Type B pancreatic cell (in vitro differentiated cells): ENCODE results near the gene S100B. TPM values are rescaled to one million over a fixed set of nuclear protein-coding genes. Genes with fewer than 3 reads are reported as not detected.

Source experiments
- DNase-seq: peaks from one replicate; pipeline ENCODE4 v3.0.0; 2021; ENCODE audit warnings: mixed read lengths; ENCODE audit not compliant: unreplicated experiment; ENCODE audit errors: extremely low spot score
- H3K27ac Mint-ChIP-seq: 2 replicates; pipeline ENCODE4 v1.8.0; 2021; ENCODE audit warnings: mild to moderate bottlenecking, mixed read lengths
- H3K27me3 Mint-ChIP-seq: 2 replicates; pipeline ENCODE4 v1.8.0; 2021; ENCODE audit warnings: mixed read lengths
- H3K36me3 Mint-ChIP-seq: 2 replicates; pipeline ENCODE4 v1.8.0; 2021; ENCODE audit warnings: mixed read lengths
- H3K4me1 Mint-ChIP-seq: one replicate; pipeline ENCODE4 v1.8.0; 2021; ENCODE audit warnings: mixed read lengths; ENCODE audit not compliant: unreplicated experiment
- H3K4me3 Mint-ChIP-seq: 2 replicates; pipeline ENCODE4 v1.8.0; 2021; ENCODE audit warnings: mild to moderate bottlenecking, mixed read lengths
- H3K9me3 Mint-ChIP-seq: 2 replicates; pipeline ENCODE4 v1.8.0; 2021; ENCODE audit warnings: mixed read lengths
- CTCF ChIP-seq: fragments of 200-600 bp; sonication (generic); conservative IDR thresholded peaks from 2 replicates; pipeline ENCODE4 v1.5.0; 2021; ENCODE audit warnings: antibody characterized with exemption, mild to moderate bottlenecking
- total RNA-seq: library from RNA; stranded (reverse); gene quantifications from 2 replicates; pipeline ENCODE4 v1.2.1, GENCODE V29; 2021; ENCODE audit warnings: low replicate concordance

Gene S100B
- total RNA-seq, 1 donor from 2014 or later, result 5.5 TPM

GRCh38 chr21:46554431-46555224 is 50.3 kb downstream of the S100B start:
- Mint-ChIP-seq H3K9me3 (no peaks in the 10 kb centered on the region), H3K4me1 (no peaks in the 10 kb centered on the region), H3K27me3 (no peaks in the 10 kb centered on the region), H3K27ac (no peak overlapping the region), H3K4me3 (no peak overlapping the region), H3K36me3 (peaks cover 10% of the 10 kb centered on the region)
- TF ChIP-seq CTCF, result no peak
- peak; percentile 63 for DNase-seq

- Mint-ChIP-seq H3K9me3 (no peaks in the 10 kb centered on the region), H3K4me1 (no peaks in the 10 kb centered on the region), H3K36me3 (peaks cover 9% of the 10 kb centered on the region), H3K4me3 (no peak overlapping the region), H3K27ac (no peak overlapping the region), H3K27me3 (no peaks in the 10 kb centered on the region)
- no peak for TF ChIP-seq CTCF
- DNase-seq, result no peak
Measured at GRCh38 chr21:46553993-46554392, 50.9 kb downstream of the S100B start.

- Mint-ChIP-seq H3K4me1 (no peaks in the 10 kb centered on the region), H3K4me3 (no peak overlapping the region), H3K27ac (no peak overlapping the region), H3K36me3 (peaks cover 16% of the 10 kb centered on the region), H3K27me3 (no peaks in the 10 kb centered on the region), H3K9me3 (no peaks in the 10 kb centered on the region)
- no peak for DNase-seq
- TF ChIP-seq CTCF, result no peak
Measured at GRCh38 chr21:46552865-46553379, 52.0 kb downstream of the S100B start.

GRCh38 chr21:46552274-46552673 is 52.6 kb downstream of the S100B start:
- Mint-ChIP-seq H3K4me3 (no peak overlapping the region), H3K36me3 (peaks cover 16% of the 10 kb centered on the region)

GRCh38 chr21:46551636-46552241 is 53.1 kb downstream of the S100B start:
- no peak for TF ChIP-seq CTCF
- Mint-ChIP-seq H3K27ac (no peak overlapping the region), H3K36me3 (peaks cover 14% of the 10 kb centered on the region), H3K4me1 (no peaks in the 10 kb centered on the region), H3K27me3 (no peaks in the 10 kb centered on the region), H3K4me3 (no peak overlapping the region), H3K9me3 (no peaks in the 10 kb centered on the region)
- peak; percentile 66 for DNase-seq

More at GRCh38 chr21:46552274-46552673, 52.6 kb downstream of the S100B start:
- DNase-seq, result no peak
- Mint-ChIP-seq H3K27ac (no peak overlapping the region), H3K9me3 (no peaks in the 10 kb centered on the region), H3K4me1 (no peaks in the 10 kb centered on the region), H3K27me3 (no peaks in the 10 kb centered on the region)
- TF ChIP-seq CTCF, result no peak
